MCF 10A (cell line): Measurements from ENCODE around the gene LRMDA. TPM values are rescaled to one million over a fixed set of nuclear protein-coding genes. Genes with fewer than 3 reads are reported as not detected.

Source experiments
- BruUV-seq: library from RNA; stranded (reverse); fragments of 400-500 nt; replicated peaks from 2 replicates; lab custom pipeline; 2021; lab: Mats Ljungman, UMichigan
- CTCF ChIA-PET: fragments of 300-600 bp; sonication (Branson Sonifier 250); formaldehyde crosslinking; extraction: SDS; loops from one replicate; lab custom pipeline; 2021; ENCODE audit warnings: antibody characterized with exemption, inconsistent platforms; lab: Yijun Ruan, JAX
- POLR2A ChIA-PET: fragments of 300-600, 350-650 bp; sonication (Branson Sonifier 250); formaldehyde crosslinking; extraction: SDS; loops from one replicate; lab custom pipeline; 2020; ENCODE audit warnings: antibody characterized with exemption, inconsistent platforms; lab: Yijun Ruan, JAX
- DNase-seq: peaks from one replicate; pipeline ENCODE4 v3.0.0-alpha.2; 2018; ENCODE audit not compliant: unreplicated experiment
- H3K27ac Mint-ChIP-seq: one replicate; pipeline ENCODE4 v1.8.0; 2022; ENCODE audit warnings: mild to moderate bottlenecking, low read depth, mixed read lengths; ENCODE audit not compliant: unreplicated experiment
- H3K27me3 Mint-ChIP-seq: one replicate; pipeline ENCODE4 v1.8.0; 2022; ENCODE audit warnings: mixed read lengths; ENCODE audit not compliant: insufficient read depth, unreplicated experiment
- H3K36me3 Mint-ChIP-seq: one replicate; pipeline ENCODE4 v1.8.0; 2022; ENCODE audit warnings: mild to moderate bottlenecking, moderate library complexity, mixed read lengths; ENCODE audit not compliant: insufficient read depth, unreplicated experiment
- H3K4me1 Mint-ChIP-seq: one replicate; pipeline ENCODE4 v1.8.0; 2022; ENCODE audit warnings: mixed read lengths; ENCODE audit not compliant: insufficient read depth, unreplicated experiment
- H3K4me3 Mint-ChIP-seq: one replicate; pipeline ENCODE4 v1.8.0; 2022; ENCODE audit warnings: mild to moderate bottlenecking, moderate library complexity, mixed read lengths; ENCODE audit not compliant: unreplicated experiment
- H3K9me3 Mint-ChIP-seq: one replicate; pipeline ENCODE4 v1.8.0; 2022; ENCODE audit warnings: mixed read lengths; ENCODE audit not compliant: unreplicated experiment
- CTCF ChIP-seq: fragments of 200-600 bp; IDR thresholded peaks from one replicate; pipeline ENCODE4 v1.8.0; 2022; ENCODE audit warnings: antibody characterized with exemption, mild to moderate bottlenecking; ENCODE audit not compliant: unreplicated experiment
- intact Hi-C: fragments of 100-400 bp; cut with micrococcal nuclease; formaldehyde crosslinking; loops from 2 replicates; pipeline ENCODE4 v1.14.1; 2022
- total RNA-seq: library from RNA; stranded (reverse); gene quantifications from 2 replicates; pipeline ENCODE4 v1.2.3, GENCODE V29; 2022

Gene LRMDA
- total RNA-seq, 1 experiment from 2014 or later, result not detected

GRCh38 chr10:75778665-75779064 lies 347.2 kb downstream of the LRMDA start:
- Mint-ChIP-seq H3K4me3 (no peak overlapping the region), H3K27ac (no peak overlapping the region), H3K9me3 (no peaks in the 10 kb centered on the region), H3K27me3 (peaks cover 29% of the 10 kb centered on the region), H3K36me3 (no peaks in the 10 kb centered on the region), H3K4me1 (no peaks in the 10 kb centered on the region)
- POLR2A ChIA-PET, result interaction anchor here (1.3 kb wide), 1 partner anchor 8 kb away, joined by 3 read pairs; no protein-coding TSS in a partner anchor
- intact Hi-C loops, result no loop called here
- no peak for DNase-seq
- BruUV-seq, result no TSS peak
- CTCF ChIA-PET, result no interaction called here
- no peak for TF ChIP-seq CTCF

GRCh38 chr10:75779276-75779675 lies 347.9 kb downstream of the LRMDA start:
- H3K27ac Mint-ChIP-seq, result no peak overlapping the region
- no peak for DNase-seq
- H3K4me1 Mint-ChIP-seq, result no peaks in the 10 kb centered on the region
- POLR2A ChIA-PET, result interaction anchor here (1.3 kb wide), 1 partner anchor 9 kb away, joined by 3 read pairs; no protein-coding TSS in a partner anchor
- H3K36me3 Mint-ChIP-seq, result no peaks in the 10 kb centered on the region
- peaks cover 29% of the 10 kb centered on the region for H3K27me3 Mint-ChIP-seq
- CTCF ChIA-PET, result no interaction called here
- TF ChIP-seq CTCF, result no peak
- no TSS peak for BruUV-seq
- H3K4me3 Mint-ChIP-seq, result no peak overlapping the region
- H3K9me3 Mint-ChIP-seq, result no peaks in the 10 kb centered on the region
- intact Hi-C loops, result no loop called here

- BruUV-seq, result no TSS peak
- POLR2A ChIA-PET, result no interaction called here
- no peak for DNase-seq
- Mint-ChIP-seq H3K36me3 (no peaks in the 10 kb centered on the region), H3K4me1 (no peaks in the 10 kb centered on the region), H3K27ac (no peak overlapping the region), H3K27me3 (peaks cover 29% of the 10 kb centered on the region), H3K4me3 (no peak overlapping the region), H3K9me3 (no peaks in the 10 kb centered on the region)
- TF ChIP-seq CTCF, result no peak
- intact Hi-C loops, result no loop called here
- CTCF ChIA-PET, result interaction anchor here (0.6 kb wide), 2 partner anchors 19 to 1570 kb away, joined by 3 to 5 read pairs; no protein-coding TSS in a partner anchor
Measured at GRCh38 chr10:75782463-75783248, 351.2 kb downstream of the LRMDA start.

- no TSS peak for BruUV-seq
- no peak for TF ChIP-seq CTCF
- intact Hi-C loops, result no loop called here
- no peak overlapping the region for H3K4me3 Mint-ChIP-seq
- CTCF ChIA-PET, result interaction anchor here (0.6 to 1.2 kb wide), 2 partner anchors 11 to 1322 kb away, joined by 3 read pairs; no protein-coding TSS in a partner anchor
- POLR2A ChIA-PET, result interaction anchor here (0.6 to 1.0 kb wide), 2 partner anchors 66 to 387 kb away, joined by 3 read pairs; no protein-coding TSS in a partner anchor
- H3K27me3 Mint-ChIP-seq, result peaks cover 11% of the 10 kb centered on the region
- peak; percentile 23 for DNase-seq
- no peaks in the 10 kb centered on the region for H3K9me3 Mint-ChIP-seq
- peaks cover 6% of the 10 kb centered on the region for H3K4me1 Mint-ChIP-seq
- no peak overlapping the region for H3K27ac Mint-ChIP-seq
- H3K36me3 Mint-ChIP-seq, result no peaks in the 10 kb centered on the region
Measured at GRCh38 chr10:75788394-75789205, 357.2 kb downstream of the LRMDA start.
